HG03575 (cell line): ENCODE data around the gene SCN1A.
"Not testable (repeated sequence)": the region's sequence is repeated elsewhere in the genome, so short reads cannot be mapped to it uniquely, and the experiment has no call there.

Experiments used
- ATAC-seq: cut with Tn5 transposase; IDR thresholded peaks from one replicate; pipeline ENCODE4 v1.9.1; 2021; ENCODE audit not compliant: unreplicated experiment, insufficient number of reproducible peaks, low FRiP score; ENCODE audit errors: extremely low read depth

The SCN1A gene

DNA sequence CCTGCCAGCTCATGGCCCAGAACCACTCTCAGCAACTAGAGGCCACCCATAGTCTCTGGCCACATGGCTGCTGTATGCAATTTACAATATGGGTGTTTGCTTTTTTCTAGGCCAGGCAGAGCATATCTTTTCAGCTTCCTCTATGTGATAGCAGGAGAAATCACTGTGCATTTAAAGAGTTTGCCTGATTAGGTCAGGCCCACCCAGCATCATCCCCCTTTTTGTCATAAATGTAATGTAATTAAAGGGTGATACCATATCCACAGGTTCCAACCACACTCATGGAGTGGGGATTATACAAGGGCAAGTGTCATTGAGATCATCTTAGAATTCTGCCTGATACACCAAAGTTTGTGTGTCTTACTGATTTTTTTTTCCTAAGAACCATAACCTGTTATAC lies 102.5 kb downstream of the SCN1A start:
- no peak for ATAC-seq

DNA sequence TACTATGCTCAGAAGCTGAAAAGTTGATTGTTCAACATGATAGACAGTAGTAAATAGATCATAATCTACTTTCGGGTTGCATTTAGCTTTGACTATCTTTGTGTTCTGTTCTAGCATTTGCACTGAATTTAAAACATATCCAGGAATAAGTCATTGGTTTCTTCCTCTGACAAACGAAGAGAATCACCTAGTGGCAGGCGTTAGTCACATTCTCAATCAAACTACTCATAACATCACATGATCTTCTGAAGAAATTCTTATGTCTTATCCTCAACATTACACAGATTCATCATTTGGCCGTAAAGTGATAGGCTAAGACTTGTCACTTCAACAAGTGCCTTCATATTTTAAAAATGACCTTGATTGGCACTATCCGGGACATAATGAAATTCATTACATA lies 110.6 kb downstream of the SCN1A start:
- no peak for ATAC-seq

DNA sequence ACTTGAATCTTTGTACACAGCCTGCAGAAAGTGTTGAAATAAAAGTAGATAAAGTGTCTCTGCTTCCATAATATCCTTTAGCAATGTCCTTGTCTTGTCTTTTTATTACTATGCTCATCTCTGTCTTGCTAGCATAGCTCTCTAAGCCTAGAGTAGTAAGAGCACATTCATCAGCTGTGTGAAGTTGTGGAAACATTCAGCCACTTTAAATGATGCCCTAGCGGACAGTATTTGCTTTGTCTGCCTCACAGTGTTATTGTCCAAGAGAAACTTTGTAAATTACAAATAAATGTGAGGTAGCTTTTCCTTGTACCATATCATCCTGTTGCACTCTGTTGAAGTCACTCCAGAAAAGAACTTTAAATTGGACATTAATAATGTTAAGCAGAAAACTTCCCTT lies 113.9 kb downstream of the SCN1A start:
- no peak for ATAC-seq

DNA sequence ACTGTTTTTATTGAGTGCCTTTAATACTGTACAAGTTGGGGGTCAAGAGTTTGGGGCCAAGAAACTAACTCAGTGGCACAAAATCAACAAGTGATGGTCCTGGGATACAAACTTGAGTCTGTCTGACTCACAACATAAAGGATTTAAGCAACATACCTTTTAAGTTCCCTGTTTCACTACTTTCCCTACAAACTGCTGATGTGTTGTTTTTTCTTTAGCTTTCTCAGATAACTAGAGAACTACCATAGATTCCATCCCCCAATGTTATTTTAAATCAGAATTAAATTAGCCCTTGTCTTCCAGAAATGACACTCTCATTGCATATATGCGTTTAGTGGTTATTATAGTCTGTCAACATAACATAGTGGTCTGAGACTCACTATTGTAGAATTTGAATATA lies 116.2 kb downstream of the SCN1A start:
- ATAC-seq: no peak

DNA sequence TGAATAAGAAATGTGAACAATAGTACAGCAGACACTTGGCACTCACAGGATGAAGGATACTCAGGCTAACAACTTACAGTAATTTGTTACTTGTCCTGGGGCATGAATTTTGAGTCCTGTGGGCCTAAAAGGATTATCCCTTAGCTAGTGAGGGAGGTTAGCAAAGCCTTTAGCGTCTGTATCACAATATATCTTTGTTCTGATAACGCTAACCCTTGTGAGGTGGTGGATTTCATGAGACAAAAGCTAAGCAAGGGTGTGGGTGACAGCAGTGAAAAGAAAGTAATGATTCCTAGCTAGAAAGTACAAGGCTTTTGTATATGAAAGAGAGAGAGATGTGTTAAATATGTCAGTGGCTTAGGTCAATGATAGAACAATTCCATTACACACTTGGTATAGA lies 127.4 kb downstream of the SCN1A start:
- no peak for ATAC-seq

DNA sequence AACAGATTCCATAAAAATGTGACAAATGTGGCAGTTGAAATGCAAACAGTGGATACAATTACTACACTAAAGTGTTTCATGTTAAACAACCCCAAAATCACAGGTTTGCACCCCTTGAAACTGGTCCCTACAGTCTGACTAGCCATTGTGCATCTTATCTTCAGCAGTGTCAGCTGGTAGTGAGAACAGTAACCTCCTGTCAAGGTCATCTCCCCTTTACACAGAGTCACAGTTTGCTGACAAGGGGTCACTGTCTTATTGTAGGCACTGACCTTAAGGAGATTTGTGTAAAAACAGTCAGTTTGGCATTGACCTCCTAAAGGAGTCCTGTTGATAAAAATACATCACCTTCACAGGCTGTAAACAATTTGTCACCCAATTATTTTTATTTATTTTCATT lies 137.0 kb downstream of the SCN1A start:
- ATAC-seq: no peak

DNA sequence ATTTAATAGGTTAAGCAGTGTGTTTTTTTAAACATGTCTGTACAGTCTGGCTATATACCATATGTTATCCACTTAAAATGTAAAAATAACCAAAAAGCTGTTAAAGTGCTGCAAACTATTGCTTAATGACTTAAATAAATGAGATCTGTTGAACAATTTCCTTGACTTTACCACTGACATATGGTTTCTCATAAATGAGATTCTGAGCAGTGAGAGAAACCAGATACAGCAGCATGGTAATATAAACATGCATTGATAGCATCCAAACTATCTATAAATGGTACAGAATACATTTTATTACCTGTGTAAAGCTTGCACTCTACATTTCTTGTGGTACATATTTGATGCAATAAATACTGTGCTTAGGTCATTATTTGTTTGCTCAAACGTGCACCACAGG lies 138.0 kb downstream of the SCN1A start:
- ATAC-seq: no peak

DNA sequence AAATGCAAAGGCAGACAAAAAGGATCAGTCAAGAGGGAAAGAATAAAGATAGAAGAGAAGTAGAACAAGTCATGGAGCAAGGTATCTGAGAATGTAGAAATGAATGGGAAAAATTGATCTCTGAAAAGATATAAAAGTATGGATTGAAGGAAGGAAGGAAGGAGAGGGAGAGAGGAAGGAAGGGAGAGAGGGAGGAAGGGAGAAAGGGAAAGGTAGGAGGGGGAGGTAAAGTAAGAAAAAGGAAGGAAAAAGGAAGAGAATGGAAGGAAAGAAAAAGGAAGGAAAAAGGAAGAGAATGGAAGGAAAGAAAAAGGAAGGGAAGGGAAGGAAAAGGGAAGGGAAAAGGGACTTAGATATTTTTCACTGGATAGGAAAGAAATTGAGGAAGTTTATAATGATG lies 142.7 kb downstream of the SCN1A start:
- no peak for ATAC-seq

DNA sequence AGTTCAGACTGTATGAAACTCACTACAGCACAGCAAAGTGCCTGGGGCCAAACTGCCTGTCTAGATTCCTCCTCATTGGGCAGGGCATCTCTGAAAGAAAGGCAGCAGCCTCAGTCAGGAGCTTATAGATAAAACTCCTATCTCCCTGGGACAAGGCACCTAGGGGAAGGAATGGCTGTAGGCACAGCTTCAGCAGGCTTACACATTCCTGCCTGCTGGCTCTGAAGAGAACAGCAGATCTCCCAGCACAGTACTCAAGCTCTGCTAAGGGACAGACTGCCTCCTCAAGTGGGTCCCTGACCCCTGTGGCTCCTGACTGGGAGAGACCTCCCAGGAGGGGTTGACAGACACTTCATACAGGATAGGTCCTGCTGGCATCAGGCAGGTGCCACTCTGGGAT lies 155.7 kb downstream of the SCN1A start:
- not testable (repeated sequence) for ATAC-seq

DNA sequence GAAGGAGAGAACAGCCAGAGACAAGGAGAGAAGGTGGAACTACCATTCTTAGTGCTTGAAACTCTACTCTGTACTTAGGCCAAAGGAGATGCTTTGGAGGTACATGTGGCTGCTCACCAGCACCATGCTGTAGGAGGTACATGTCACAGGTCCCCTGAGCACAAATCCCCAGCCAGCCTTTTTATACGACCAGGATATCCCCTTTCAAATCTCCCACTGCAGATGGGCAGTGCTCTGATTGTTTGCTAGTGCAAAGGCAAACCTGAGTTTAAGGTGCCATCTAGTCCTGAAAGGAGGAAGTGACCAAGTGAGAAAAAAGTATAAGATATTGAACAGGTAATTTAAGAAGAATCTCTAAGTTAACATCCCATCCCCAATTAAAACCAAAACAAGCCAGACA lies 157.2 kb downstream of the SCN1A start:
- no peak for ATAC-seq

DNA sequence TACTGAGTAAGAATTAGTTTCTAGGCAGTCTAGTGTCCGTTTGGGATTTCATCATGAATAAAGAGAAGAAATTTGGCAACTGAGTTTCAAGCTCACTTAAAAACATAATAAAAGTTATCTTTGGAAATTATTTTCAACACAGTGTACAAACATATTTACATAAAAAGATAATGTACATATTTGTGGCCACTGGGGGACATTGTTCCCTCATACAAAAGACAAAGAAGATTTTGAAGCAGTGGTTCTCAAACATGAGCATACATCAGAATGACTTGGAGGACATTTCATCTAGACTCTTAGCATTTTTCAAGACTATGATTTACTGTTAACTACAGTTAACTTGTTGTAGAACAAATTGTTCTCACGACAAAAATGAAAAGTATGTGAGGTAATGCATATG lies 158.6 kb downstream of the SCN1A start:
- ATAC-seq: no peak

DNA sequence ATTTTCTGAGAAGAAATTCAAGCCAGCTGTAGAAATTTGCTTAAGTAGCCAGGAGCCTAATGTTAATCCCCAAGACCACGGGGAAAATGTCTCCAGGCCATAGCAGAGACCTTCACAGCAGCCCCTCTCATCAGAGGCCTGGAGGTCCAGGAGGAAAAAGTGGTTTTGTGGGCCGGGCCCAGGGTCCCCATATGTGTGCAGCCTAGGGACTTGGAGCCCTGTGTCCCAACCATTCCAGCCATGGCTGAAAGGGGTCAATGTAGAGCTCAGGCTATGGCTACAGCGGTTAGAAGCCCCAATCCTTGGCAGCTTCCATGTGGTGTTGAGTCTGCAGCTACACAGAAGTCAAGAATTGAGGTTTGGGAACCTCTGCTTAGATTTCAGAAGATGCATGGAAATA lies 160.1 kb downstream of the SCN1A start:
- no peak for ATAC-seq

DNA sequence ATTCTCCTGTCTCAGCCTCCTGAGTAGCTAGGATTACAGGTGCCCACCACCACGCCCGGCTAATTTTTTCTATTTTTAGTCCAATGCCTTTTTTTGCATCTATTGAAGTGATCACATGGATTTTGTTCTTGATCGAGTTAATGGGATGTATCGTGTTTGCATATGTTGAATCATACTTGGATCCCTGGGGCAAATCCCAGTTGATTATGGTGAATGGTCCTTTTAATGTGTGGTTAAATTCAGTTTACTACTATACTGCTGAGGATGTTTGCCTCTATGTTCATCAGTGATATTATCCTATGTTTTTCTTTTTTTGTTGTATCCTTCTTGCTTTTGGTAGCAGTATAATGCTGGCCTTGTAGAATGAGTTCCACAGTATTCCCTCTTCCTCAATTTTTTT lies 166.0 kb downstream of the SCN1A start:
- no peak for ATAC-seq

DNA sequence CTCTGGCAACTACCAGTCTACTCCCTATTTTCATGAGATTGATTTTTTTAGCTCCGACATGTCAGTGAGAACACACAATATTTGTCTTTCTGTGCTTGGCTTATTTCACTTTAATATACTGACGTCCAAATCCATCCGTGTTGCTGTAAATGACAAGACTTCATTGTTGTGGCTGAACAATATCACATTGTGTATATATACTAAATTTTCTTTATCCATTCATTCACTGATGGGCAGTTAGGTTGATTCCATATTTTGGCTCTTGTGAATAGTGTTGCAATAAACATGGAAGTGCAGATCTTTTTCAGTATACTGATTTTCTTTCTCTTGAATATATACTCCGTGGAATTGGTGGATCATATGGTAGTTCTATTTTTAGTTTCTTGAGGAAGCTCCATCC lies 168.4 kb downstream of the SCN1A start:
- no peak for ATAC-seq

DNA sequence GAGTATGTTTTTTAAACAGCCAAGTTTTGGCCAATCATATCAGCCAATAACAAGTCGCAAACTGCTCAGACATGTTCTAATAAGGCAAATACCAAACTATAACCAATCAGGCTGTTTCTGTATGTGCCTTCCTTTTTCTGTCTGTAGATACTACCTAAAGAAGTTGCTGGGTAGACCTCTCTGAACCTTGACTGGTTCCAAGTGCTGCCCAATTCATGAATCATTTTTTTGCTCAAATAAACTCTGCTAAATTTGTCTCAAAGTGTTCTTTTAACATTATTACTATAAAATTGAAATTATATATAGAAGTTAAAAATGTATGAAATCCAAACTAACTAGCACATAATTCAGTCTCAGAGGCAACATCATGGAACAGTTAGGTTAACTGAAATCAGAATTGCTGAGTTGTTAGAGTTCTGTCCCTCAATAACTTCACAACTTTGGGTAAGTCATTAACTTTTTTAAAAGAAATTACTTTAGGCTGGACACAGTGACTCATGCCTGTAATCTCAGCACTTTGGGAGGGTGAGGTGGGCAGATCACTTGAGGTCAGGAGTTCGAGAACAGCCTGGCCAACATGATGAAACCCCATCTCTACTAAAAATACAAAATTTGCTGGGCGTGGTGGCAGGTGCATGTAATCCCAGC lies 169.4 kb downstream of the SCN1A start:
- no peak for ATAC-seq

DNA sequence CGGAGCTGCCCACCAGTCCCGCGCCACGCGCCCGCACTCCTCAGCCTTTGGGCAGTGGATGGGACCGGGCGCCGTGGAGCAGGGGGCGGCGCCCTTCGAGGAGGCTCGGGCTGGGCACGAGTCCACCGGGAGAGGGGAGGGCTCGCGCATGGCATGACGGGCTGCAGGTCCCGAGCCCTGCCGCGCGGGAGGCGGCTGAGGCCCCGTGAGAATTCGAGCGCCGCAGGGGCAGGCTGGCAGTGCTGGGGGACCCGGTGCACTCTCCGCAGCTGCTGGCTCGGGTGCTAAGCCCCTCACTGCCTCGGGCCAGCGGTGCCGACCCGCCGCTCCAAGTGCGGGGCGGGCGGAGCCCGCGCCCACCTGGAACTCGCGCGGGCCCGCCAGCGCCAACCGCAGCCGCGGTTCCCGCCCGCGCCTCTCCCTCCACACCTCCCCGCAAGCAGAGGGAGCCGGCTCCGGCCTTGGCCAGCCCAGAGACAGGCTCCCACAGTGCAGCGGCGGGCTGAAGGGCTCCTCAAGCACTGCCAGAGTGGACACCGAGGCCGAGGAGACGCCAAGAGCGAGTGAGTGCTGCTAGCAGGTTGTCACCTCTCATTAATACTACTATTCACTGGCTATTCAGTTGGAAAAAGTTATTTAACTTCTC lies 170.7 kb downstream of the SCN1A start:
- ATAC-seq: no peak

DNA sequence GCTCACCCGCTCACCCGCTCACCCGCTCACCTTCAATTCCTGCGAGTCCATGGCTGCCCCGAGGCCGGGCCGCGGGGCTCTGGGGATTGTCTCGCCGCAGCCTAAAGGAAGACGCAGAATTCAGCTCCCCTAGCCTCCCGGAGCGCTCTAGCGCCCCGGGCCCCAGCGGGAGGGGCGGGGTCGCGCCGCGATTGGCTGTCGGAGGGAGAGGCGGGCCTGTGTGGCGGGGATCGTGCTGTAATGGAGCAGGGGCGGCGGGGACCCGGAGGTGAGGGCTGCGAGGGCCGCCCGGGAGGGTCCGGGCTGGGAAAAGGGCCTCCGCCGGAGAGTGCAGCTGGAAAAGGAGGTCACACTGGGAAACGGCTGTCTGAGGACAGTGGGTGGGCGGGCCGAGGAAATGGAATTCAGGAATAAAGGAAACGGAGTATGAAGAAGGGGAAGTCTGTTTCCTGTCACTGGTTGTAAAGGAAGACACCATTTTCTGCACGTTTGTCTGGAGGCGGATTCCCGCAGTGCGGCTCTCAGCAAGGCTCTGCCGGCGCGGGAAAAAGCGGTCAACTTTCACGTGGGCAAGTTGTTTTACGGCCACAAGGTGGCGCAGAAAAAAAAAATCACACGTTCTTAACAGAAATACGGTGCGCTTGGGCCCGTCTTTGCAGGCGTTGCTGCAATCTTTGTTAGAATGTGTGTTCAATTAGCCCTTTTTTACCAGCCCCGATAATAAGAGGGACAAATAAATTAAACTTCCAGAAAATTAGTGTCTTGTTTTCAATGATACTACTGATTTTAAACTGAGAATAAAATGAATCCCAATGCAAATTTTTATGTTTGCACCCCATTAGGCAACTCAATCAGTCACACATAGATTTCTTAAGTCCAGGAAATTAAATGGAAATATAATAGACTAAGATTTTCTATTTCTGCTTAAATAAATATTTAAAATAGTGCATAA lies 173.9 kb downstream of the SCN1A start, which contains the start of gene TTC21B:
TSS of gene TTC21B (minus strand) at position 122 of the 952 bp plus-strand sequence. CDS start at position 51, 71 bp downstream.
- ATAC-seq: peak; percentile 76

DNA sequence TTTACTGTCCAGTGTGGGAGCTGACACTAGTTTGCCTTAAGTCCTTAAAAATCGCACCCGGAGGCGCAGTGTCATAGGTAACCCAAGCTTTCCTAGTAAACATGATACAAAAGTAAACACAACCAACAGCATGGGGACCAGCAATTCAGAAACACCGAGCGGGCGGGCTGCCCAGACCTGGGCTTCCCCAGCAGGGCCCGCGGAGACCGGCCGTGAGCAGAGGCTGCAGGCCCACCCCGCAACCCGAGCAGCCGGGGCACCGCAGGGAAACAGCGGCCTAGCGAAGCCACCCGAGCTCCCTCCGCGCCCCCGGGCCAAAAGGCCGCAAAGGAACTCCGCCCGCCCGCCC lies 174.5 kb downstream of the SCN1A start:
- peak; percentile 1 for ATAC-seq

DNA sequence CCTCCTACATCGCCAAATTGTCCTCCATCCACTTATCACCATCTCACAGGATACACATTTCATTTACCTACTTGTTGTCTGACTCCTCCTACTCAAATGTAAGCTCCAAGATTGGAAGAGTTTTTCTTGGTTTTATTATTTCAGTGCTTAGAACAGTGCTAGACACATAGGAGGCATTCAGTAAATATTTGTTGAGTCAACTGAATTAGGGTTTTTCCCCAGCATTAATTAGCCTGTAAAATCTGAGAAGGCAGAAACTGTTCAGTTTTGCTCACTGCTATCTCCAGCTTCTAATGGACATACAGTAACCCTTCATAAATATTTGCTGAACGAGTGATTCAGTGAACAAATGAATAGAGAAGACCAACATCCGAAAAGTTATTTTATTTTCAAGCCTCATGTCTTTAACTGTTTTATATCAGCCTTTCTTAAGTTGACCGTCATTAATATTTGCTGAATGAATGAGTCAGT lies 175.0 kb downstream of the SCN1A start:
- ATAC-seq: no peak

DNA sequence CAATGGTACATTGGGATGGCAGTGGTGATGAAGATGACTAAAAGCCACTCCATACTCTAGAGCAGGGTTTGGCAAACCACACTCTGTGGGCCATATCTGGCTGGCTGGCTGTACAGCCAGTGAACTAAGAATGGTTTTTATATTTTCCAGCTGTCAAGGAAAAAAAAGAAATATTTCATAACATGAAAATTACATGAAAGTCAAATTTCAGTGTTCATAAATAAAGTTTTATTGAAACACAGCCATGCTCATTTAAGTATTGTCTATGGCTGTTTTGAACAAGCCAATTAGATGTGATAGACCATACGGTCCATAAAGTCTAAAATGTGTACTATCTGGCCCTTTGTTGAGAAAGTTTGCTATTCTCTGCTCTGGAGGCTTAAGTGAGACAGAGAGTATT lies 175.7 kb downstream of the SCN1A start:
- ATAC-seq: no peak
